HG03521 (cell line): ENCODE measurements around the gene SNCAIP.
"Not testable (repeated sequence)": the region's sequence is repeated elsewhere in the genome, so short reads cannot be mapped to it uniquely, and the experiment has no call there.

Source experiments
- ATAC-seq: cut with Tn5 transposase; IDR thresholded peaks from one replicate; pipeline ENCODE4 v1.9.1; 2021; ENCODE audit warnings: mild to moderate bottlenecking, moderate library complexity; ENCODE audit not compliant: unreplicated experiment

SNCAIP gene

DNA sequence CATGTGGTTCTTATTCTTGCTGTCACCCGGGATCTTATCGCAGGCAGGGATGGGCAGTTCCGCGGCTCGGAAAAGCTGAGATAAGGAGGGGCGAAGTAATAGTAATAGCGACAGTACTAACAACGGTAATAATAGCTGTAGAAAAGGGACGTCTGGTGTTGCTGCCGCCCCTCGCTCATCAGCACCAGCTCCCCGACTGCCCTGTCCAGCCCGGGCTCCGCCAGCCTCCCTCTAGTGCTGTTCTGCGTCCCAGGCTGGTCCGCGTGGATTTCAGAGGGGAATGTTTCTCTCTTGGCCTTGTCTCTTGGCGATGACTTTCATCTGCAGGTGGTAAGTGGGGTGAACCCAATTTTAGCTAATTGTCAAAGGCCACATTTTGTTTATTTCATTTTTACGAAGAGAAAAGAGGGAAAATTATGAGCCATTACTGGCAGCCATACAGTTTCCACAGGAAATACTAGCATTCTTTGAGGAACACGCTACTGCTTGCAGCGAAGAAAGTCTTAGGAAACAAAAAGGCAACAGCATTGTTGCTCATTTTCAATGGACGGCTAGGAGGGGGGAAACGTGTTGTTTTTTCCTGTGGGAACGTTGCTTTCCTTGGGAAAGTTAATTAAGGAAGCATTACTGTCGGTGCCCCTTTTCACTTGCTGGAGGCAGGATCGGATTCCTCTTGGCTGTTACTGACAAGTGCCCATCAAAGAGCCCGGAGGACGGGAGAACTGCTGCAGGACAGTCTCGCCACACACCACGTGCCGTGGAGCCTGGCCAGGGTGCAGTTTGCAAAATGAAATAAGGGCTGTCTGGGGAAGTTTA, 762 bp downstream of the SNCAIP start:
- no peak for ATAC-seq

- no peak for ATAC-seq
These were observed 2.0 kb downstream of the SNCAIP start for GRCh38 chr5:122314036-122314435.

DNA sequence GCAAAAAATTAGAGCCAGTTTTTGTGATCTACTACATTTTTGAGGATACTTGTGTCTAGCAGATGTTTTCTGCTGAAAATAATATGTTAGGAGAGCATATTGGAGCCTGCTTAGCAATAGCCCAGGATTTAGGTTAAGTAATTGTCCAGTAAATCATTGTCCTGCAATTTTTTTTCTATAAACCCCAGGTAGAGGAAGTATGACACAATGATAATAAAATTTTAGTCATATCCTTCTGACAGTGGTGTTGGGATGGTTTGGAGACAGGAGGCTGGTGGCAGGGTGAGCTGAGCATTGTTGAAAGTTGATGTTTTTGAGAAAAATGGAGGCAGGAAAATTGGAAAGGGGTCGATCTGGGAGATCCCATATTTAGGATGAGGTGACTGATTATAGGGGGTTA, 3.5 kb downstream of the SNCAIP start:
- ATAC-seq: no peak

GRCh38 chr5:122316656-122317055, 4.6 kb downstream of the SNCAIP start:
- no peak for ATAC-seq

DNA sequence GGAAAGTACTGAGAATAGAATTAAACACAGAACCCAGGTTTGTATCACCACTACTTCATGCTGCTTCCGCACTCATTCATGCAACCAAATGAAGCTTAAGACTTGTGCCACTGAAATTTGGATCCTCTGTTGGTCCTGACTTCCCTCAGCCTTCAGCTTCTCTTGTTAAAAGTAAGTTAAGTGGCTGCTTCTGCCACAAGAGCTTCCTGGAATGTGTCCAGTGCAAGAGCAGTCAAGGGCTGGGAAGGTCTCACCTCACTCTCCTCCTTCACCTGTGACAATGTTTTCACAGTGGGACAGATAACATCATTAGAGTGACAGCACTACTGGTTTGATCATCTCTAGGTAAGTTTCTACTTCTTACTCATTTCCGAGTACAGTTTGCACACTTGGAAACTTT, 7.9 kb downstream of the SNCAIP start:
- ATAC-seq: no peak

DNA sequence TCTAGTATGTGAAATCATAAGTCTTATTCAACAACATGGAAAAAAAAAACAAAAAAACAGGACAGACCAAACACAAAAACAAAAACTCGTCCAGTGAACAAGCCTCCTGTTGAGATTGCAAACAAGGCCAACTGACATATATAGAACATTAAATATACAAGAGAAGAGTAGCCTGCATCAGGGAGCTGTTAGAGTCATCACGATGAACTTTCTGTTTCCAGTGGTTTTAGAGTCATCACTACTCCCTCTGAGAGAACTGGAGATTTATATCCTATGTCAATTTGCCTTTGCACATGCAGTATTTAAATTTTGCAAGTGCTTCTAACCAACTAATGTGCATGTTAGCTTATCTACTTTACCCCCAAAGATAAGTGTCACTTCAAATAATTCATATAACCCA, 9.9 kb downstream of the SNCAIP start:
- no peak for ATAC-seq

GRCh38 chr5:122322801-122323548, 10.9 kb downstream of the SNCAIP start:
- no peak for ATAC-seq

DNA sequence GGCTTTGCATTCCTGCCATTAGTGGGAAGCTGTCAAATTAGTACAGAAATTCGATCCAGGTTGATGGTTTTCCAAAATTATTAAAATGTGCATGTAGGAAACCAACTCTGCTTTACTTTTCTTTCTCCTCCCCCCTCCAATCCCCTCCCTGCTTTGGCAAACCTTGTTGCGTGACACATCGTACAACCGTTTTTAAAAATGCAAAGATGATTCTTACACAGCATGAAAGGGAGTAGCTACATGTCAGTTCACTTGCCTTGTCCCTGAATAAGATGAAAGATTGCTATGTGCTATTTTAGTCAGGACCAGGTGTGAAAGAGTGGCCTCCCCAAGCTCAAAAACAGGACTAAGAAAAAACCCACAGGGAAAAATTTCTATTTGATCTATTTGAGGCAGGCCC, 11.7 kb downstream of the SNCAIP start:
- no peak for ATAC-seq

DNA sequence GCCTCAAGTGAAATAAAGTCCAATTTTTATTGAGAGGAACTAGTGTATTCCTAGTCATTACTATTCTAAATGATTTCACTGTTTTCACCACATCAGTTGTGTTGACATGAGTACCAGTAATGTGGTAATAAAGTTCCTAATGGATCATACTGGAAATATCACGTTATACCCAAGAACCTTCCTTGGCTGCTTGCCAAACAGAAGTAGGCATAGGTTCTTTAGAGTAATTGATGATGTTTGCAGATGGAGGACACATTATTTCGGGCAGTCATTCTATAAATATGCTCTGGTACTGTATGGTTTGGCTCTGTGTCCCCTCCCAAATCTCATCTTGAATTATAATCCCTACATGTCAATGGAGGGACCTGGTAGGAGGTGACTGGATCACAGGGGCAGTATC, 15.1 kb downstream of the SNCAIP start:
- no peak for ATAC-seq

- no peak for ATAC-seq
These were observed 18.8 kb downstream of the SNCAIP start for GRCh38 chr5:122330881-122331280.

DNA sequence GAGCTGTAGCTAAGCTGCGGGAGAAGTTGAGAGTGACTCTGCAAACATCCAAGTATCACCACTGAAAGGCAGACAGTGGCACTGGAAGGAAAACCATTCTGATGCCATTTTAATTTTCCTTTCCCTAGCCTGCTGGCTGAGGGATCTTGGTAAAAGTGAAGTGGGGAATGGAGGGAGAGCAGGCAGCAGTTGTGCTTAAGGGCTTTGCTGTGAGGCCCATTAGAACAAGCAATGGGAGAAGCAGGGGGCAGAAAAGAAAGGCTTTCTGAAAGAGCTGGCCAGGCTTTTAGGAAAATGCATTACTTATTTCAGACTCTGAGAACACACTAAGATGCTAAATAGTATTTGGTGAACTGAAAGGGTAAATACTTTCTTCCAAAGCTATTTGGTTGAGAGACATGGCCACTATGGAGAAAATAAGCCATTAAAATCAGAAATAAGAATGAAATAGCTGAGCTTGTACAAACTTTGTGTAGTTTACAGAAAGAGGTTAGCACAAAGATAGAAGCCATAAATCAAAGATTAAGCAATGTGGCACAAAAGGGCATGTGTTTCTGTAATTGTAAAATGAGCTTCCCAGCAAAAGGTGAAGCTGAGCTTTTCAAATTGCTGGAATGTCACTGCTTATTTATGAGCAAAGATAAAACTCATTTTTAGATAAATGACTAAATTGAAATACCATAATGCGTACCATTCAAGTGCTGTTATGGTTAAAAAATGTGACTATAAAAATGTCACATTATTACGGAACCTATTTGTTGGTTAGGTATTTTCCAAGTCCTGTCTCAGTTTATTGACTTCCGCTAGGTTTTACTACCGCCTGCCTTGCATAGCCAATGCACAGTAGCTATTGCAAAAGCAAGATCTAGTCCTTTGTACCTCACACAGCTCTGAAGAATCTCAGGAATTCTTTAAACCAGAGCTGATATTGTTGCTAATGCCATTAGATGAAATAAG, 20.8 kb downstream of the SNCAIP start:
- no peak for ATAC-seq

GRCh38 chr5:122333564-122333963, 21.5 kb downstream of the SNCAIP start:
- ATAC-seq: no peak

GRCh38 chr5:122339591-122339990, 27.6 kb downstream of the SNCAIP start:
- ATAC-seq: no peak

DNA sequence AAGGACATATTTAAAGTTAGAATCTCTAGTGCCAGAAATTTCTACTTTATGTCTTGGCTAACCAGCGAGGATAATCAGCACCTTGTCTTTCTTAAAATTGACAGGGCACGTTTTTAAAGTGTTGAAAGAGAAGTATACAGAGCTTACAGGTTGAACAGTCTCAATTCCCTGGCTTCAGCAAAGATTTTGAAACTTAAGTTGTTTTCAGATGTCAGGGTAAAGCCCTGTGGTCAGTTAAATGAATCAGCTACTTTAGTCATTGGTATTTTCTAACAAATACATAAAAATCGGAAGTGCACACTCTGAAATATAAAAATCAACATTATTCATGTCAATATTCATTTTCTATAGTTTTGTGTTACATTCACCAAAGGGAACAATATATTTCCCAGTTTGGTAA, 29.1 kb downstream of the SNCAIP start:
- ATAC-seq: no peak

DNA sequence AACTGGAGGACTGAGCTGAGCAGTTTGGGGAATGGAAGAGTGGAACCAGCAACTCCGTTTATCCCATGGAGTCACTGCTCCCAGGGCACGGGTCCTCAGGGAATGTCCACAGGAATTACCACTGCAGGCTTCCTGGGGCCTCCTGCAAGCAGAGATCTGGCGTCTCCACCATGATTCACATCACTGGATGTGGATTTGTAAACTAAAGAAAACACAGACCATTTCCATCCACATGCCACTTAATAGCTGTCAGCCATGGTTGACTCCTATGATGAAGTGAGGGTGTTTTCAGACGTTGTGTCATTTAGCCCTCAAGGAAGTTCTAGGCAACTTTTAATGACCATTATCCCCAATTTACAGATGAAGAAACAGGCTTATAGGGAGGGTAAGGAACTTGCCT, 30.2 kb downstream of the SNCAIP start:
- ATAC-seq: no peak

DNA sequence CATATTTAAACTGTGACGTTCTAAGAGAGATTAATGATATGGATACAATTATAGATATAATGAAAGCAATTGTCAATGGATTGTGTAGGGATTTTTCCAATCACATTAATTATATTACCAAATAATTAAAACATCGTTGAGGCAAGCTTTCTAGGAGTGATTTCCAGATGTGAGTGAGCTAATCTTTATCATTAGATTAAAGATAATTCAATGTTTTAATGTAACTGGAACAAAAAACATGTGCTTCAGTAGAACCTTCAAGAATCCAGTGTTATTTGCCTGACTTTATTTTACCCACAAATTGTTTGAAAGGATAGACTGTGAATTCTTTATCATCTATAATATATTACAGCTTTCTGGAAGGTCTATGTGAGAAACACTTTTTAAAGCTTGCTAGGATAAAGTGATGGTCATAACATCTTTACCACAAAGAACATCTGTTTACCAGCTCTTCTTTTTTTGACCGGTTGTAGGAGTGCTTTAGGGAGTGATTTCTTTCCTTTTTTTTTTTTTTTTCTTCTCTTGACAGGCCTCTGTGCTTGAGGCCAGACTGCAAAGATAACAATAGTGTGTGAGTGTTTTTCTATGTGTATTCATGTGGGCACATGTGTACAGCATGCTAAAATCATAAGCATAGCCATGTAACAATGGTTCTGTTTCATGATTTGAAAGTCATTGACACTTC, 35.0 kb downstream of the SNCAIP start:
- no peak for ATAC-seq

GRCh38 chr5:122350496-122350895, 38.5 kb downstream of the SNCAIP start:
- ATAC-seq: no peak

DNA sequence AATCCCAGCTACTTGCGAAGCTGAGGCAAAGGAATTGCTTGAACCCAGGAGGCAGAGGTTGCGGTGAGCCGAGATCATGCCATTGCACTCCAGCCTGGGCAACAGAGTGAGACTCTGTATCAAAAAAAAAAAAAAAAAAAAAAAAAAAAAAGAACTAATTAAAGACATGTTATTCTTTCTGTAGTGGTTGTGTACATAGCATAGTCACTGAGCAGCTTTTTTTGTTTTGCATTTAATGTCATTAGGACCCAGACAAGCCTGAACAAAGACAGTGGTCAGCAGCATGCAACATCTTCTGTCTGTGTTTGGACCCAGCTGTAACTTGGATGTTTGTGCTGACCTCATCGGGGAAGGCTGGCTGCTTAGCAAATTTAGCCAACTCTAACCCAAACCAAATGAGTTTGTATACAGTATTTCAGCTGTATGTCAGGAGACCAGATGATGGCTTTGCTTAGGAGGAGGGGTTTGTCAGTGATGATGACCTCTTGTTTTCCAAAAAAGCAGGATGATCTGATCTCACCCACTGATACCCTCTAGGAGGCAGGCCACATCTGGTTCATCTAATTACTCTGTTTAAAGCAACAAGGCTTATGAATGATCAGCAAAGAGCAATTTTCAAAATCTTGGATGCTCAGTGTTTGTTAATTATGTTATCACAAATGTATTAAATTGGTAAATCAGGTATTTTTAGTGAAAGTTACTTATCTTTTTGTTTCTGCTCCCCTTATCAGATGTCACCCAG, 39.5 kb downstream of the SNCAIP start:
- ATAC-seq: no peak

- no peak for ATAC-seq
These were observed 40.3 kb downstream of the SNCAIP start for GRCh38 chr5:122352331-122352730.

DNA sequence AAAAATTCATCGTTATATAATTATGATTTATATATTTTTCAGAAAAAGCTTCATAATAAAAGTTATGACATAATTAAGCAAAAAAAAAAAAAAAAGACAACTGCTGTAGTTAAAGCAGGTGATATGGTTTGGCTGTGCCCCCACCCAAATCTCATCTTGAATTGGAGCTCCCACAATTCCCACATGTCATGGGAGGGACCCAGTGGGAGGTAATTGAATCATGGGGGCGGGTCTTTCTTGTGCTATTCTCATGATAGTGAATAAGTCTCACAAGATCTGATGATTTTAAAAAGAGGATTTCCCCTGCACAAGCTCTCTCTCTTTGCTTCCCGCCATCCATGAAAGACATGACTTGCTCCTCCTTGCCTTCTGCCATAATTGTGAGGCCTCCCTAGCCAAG, 41.3 kb downstream of the SNCAIP start:
- not testable (repeated sequence) for ATAC-seq
